ENCODE results near the gene PPARGC1A. TPM values are rescaled to one million over a fixed set of nuclear protein-coding genes. Genes with fewer than 3 reads are reported as not detected.

PPARGC1A gene
- total and polyA plus RNA-seq, 2 donors (not counting 3 experiments of a cell fraction or from before 2014, with no cell fraction given): not detected

DNA sequence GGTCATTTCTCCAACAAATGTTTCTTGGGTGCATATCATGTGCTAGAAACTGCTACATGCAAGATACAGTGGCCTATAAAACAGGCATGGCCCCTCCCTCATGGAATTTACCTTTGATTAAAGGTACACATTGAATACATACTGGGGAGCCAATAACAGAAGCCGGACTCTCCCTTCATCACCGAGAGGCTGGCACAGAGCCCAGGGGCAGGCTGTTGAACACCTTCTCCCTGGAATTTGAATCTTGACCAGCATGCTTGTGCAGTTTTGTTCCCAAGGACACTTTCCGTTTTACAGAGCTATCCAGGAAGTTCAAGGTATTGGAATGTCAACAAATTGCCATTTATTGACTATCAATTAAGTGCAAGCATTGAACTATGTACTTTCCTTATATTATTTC lies 33.2 kb downstream of the PPARGC1A start:
- Histone ChIP-seq H3K4me1 (ENCODE audit: control insufficient read depth, extremely low read depth, insufficient read depth, low read length) (no peaks in the 10 kb centered on the region), H2AFZ (ENCODE audit: low read depth, low read length) (no peak overlapping the region), H3K79me2 (ENCODE audit: control insufficient read depth, insufficient read depth, low read length) (no peaks in the 10 kb centered on the region), H3K4me3 (replicated peaks in 1 of 3; ENCODE audit: insufficient read depth in 1 of 3, low read depth in 1 of 3, low read length in 3 of 3) (no peak overlapping the region), H3K9ac (replicated peaks; ENCODE audit: extremely low read depth, insufficient read depth, low read length) (no peak overlapping the region), H4K20me1 (replicated peaks; ENCODE audit: control insufficient read depth, extremely low read depth, insufficient read depth, low read length) (no peaks in the 10 kb centered on the region), H3K27ac (ENCODE audit: insufficient read depth, low read depth, low read length) (no peak overlapping the region), H3K36me3 (ENCODE audit: control insufficient read depth in 2 of 2, extremely low read depth in 1 of 2, insufficient read depth in 2 of 2, low read length in 2 of 2) (no peaks in the 10 kb centered on the region), H3K9me3 (replicated peaks; ENCODE audit: control insufficient read depth, insufficient read depth, low read length) (peaks cover 4% of the 10 kb centered on the region), H3K4me2 (ENCODE audit: insufficient read depth, low read length) (no peak overlapping the region), H3K27me3 (ENCODE audit: control insufficient read depth in 2 of 2, insufficient read depth in 2 of 2, low read length in 2 of 2) (no peaks in the 10 kb centered on the region), H3K9me1 (replicated peaks; ENCODE audit: control insufficient read depth, extremely low read depth, insufficient read depth, low read length) (no peaks in the 10 kb centered on the region)
- TF ChIP-seq MYC (IDR thresholded peaks at IDR 0.05; ENCODE audit: low read depth, low read length) (no peak), FOS (IDR thresholded peaks at IDR 0.05; ENCODE audit: borderline replicate concordance, insufficient read depth, low read length) (no peak), EZH2 (IDR thresholded peaks at IDR 0.05; ENCODE audit: borderline replicate concordance, low read depth, low read length, severe bottlenecking) (no peak), POLR2AphosphoS5 (IDR thresholded peaks at IDR 0.05; ENCODE audit: insufficient read depth, low read depth, low read length) (no peak), GATA2 (IDR thresholded peaks at IDR 0.05; ENCODE audit: insufficient read depth, insufficient read length, low read depth, low read length) (no peak), JUN (IDR thresholded peaks at IDR 0.05; ENCODE audit: borderline replicate concordance, insufficient read depth, insufficient read length, low read depth) (no peak), POLR2A (IDR thresholded peaks at IDR 0.05; ENCODE audit: low read depth, low read length) (no peak)
- TF ChIP-seq, protein P1, sequence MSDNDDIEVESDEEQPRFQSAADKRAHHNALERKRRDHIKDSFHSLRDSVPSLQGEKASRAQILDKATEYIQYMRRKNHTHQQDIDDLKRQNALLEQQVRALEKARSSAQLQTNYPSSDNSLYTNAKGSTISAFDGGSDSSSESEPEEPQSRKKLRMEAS (IDR thresholded peaks at IDR 0.05; ENCODE audit: insufficient read depth, insufficient read length): no peak
- TF ChIP-seq, protein P2, sequence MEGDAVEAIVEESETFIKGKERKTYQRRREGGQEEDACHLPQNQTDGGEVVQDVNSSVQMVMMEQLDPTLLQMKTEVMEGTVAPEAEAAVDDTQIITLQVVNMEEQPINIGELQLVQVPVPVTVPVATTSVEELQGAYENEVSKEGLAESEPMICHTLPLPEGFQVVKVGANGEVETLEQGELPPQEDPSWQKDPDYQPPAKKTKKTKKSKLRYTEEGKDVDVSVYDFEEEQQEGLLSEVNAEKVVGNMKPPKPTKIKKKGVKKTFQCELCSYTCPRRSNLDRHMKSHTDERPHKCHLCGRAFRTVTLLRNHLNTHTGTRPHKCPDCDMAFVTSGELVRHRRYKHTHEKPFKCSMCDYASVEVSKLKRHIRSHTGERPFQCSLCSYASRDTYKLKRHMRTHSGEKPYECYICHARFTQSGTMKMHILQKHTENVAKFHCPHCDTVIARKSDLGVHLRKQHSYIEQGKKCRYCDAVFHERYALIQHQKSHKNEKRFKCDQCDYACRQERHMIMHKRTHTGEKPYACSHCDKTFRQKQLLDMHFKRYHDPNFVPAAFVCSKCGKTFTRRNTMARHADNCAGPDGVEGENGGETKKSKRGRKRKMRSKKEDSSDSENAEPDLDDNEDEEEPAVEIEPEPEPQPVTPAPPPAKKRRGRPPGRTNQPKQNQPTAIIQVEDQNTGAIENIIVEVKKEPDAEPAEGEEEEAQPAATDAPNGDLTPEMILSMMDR (IDR thresholded peaks at IDR 0.05; ENCODE audit: extremely low read depth in 1 of 2, insufficient read depth in 1 of 2, low read depth in 1 of 2, low read length in 2 of 2): no peak
- ChIA-PET POLR2A (no interaction called here), CTCF (no interaction called here)
- dilution Hi-C loops (cut with MboI; ENCODE audit: extremely low pct_ligation_motif_present, low sequenced_read_pairs) (no loop called here), intact Hi-C loops (cut with micrococcal nuclease) (no loop called here)
- no peak for FAIRE-seq
- no peak for DNase-seq (ENCODE audit: low read depth, low spot score)
- BruUV-seq (replicated peaks): no TSS peak
